ENCODE data around the gene SPACDR. TPM values are rescaled to one million over a fixed set of nuclear protein-coding genes. Genes with fewer than 3 reads are reported as not detected.
"Not testable (repeated sequence)": the region's sequence is repeated elsewhere in the genome, so short reads cannot be mapped to it uniquely, and the experiment has no call there.

The SPACDR gene
- total RNA-seq, 4 donors from 2014 or later, result 1.5 to 2.1 (median 1.8) TPM; not detected in 1

DNA sequence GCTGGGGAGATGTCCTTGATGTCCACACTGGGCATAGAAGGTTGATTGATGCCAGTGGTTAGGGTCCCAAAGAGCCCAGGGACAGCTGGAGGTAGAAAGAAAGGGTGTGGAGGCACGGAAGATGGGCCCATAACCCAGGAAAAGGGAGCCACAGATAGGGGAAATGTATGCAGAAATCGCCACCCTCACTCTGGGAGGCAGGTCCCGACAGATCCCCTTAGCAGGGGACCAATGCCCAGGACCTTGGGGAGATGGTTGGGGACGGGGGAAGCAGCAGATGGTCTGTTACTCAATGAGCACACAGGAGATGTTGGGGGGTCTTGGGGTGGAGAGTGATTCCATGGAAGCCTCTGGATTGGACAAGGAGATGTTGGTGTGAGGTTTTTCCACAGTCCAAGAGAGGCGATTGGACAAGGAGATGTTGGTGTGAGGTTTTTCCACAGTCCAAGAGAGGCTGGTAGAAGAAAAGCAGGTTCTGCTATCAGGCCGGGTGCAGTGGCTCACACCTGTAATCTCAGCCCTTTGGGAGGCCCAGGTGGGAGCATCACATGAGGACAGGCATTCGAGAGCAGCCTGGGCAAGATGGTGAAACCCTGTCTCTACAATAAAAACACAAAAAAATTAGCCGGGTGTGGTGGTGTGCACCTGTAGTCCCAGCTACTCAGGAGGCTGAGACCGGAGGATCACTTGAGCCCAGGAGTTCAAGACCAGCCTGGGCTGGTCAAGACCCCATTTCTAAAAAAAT is 20.8 kb downstream of the SPACDR start:
- Histone ChIP-seq H3K9me3 (no peaks in the 10 kb centered on the region), H3K27ac (peak overlapping the region in 2 of 4 donors; percentile 12 to 85)
- DNase-seq (ENCODE audit: low spot score in 2 of 2), result no peak

DNA sequence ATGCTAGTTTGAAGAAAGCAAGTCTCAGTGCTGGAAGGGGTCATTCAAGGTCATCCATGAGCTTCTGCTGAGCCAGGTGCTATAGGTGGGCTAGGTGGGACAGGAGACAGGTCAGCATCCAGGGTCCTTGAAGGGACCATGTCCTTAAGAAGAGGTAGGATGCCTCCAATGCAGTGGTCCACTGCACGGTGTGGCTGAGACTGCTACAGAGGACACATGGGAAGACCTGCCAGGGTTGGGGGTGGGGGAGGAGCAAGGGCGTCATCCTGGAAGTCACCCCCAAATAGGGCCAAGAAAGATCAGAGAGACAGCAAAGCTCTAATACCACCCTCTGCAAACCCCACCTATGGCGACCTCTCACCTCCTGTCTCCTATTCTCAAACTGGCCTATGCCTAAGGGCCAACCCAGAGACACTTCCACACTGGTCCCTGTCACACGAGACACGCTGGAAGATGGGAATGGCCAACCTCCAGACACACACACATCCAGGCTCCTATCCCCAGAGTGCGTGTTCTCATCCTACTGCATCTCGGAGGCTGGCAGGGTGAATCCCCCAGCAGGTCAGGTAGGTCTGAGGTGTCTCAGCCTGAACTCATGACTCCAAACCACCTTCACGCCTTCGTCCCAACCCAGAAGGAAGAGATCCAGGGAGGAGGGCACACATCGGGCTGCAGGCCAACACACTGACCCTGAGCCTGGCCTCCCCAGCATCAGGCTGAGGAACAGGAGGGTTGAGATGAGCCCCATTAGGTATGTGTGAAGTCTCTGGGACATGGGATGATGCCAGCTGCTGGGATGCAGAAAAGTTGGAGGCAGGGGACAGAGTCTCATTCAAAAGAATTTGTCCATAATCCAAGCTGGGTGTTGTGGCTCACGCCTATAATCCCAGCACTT is 22.2 kb downstream of the SPACDR start:
- TF ChIP-seq POLR2A (IDR thresholded peaks at IDR 0.05) (no peak), EP300 (IDR thresholded peaks at IDR 0.05) (no peak)
- TF ChIP-seq, protein P1, sequence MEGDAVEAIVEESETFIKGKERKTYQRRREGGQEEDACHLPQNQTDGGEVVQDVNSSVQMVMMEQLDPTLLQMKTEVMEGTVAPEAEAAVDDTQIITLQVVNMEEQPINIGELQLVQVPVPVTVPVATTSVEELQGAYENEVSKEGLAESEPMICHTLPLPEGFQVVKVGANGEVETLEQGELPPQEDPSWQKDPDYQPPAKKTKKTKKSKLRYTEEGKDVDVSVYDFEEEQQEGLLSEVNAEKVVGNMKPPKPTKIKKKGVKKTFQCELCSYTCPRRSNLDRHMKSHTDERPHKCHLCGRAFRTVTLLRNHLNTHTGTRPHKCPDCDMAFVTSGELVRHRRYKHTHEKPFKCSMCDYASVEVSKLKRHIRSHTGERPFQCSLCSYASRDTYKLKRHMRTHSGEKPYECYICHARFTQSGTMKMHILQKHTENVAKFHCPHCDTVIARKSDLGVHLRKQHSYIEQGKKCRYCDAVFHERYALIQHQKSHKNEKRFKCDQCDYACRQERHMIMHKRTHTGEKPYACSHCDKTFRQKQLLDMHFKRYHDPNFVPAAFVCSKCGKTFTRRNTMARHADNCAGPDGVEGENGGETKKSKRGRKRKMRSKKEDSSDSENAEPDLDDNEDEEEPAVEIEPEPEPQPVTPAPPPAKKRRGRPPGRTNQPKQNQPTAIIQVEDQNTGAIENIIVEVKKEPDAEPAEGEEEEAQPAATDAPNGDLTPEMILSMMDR (IDR thresholded peaks at IDR 0.05), result no peak
- no peaks in the 10 kb centered on the region for H3K36me3 ChIP-seq
- 88 to 91% methylated on average over 11 of the region's 11 CpGs for WGBS, 2 donors
- H3K9me3 ChIP-seq, result no peaks in the 10 kb centered on the region
- no peaks in the 10 kb centered on the region for H3K27me3 ChIP-seq
- H3K27ac ChIP-seq, result no peak overlapping the region
- H3K4me3 ChIP-seq, result no peak overlapping the region
- H3K4me1 ChIP-seq, result peaks cover 0 to 23% (median 11%) of the 10 kb centered on the region in 4 donors
- DNase-seq (ENCODE audit: low spot score in 2 of 2), result no peak

More for the DNA sequence above, 20.8 kb downstream of the SPACDR start:
- TF ChIP-seq POLR2A (IDR thresholded peaks at IDR 0.05) (no peak), EP300 (IDR thresholded peaks at IDR 0.05) (no peak)
- TF ChIP-seq, protein P1 (IDR thresholded peaks at IDR 0.05), result no peak
- Histone ChIP-seq H3K27me3 (no peaks in the 10 kb centered on the region), H3K4me3 (no peak overlapping the region), H3K36me3 (no peaks in the 10 kb centered on the region), H3K4me1 (peaks cover 0 to 23% (median 11%) of the 10 kb centered on the region in 4 donors)
- WGBS, 2 donors, result 85 to 93% methylated on average over 9 of the region's 9 CpGs

DNA sequence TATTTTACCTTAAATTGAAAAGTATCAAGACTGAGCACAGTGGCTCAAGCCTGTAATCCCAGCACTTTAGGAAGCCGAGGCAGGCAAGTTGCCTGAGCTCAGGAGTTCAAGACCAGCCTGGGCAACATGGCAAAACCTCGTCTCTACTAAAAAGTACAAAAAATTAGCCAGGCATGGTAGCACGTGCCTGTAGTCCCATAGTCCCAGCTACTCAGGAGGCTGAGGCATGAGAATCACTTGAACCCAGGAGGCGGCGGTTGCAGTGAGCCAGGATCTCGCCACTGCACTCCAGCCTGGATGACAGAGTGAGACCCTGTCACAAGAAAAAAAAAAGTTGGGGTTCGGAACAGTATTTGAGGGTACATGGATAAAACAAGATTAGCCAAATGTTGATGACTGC is 24.8 kb downstream of the SPACDR start:
- H3K27me3 ChIP-seq; DNase-seq (ENCODE audit: low spot score in 2 of 2); H3K9me3 ChIP-seq; H3K36me3 ChIP-seq; H3K27ac ChIP-seq; H3K4me3 ChIP-seq: not testable (repeated sequence)
- WGBS, 2 donors, result 89 to 90% methylated on average over 7 of the region's 7 CpGs
- peaks cover 0 to 24% (median 14%) of the 10 kb centered on the region in 4 donors for H3K4me1 ChIP-seq

DNA sequence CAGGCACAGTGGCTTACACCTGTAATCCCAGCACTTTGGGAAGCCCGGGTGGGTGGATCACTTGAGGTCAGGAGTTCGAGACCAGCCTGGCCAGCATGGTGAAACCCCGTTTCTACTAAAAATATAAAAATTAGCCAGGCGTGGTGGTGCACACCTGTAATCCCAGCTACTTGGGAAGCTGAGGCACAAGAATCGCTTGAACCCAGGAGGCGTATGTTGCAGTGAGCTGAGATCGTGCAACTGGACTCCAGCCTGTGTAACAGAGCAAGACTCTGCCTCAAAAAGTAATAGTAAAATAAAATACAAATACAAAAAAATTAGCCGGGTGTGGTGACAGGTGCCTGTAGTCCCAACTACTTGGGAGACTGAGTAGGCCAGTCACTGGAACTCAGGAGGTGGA is 25.3 kb downstream of the SPACDR start:
- Histone ChIP-seq H3K36me3 (peaks cover 0 to 12% (median 7%) of the 10 kb centered on the region in 3 donors), H3K4me1 (peaks cover 0 to 22% (median 11%) of the 10 kb centered on the region in 4 donors)
- H3K27ac ChIP-seq; H3K27me3 ChIP-seq; H3K9me3 ChIP-seq; DNase-seq (ENCODE audit: low spot score in 2 of 2); H3K4me3 ChIP-seq: not testable (repeated sequence)
- WGBS, 2 donors, result 92% methylated on average over 8 of the region's 8 CpGs

DNA sequence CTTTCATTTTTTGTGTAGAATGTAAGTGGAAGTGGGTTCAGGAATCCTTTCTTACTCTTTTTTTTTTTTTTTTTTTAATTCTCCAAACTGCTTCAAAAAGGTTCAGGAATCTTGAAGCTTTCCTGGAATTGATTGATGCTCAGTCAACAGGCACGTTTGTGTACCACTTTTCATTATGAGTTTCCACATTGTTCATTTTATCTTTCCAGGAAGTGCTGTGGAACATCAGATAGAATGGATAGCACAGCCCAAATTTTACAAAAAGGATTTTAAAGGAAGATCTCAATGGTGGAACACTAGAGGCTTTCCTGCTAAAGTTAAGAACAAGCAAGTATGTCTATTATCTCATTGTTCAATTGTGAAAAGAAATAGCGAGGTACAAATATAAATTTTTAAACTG is 25.9 kb downstream of the SPACDR start:
- no peak overlapping the region for H3K4me3 ChIP-seq
- peaks cover 0 to 17% (median 7%) of the 10 kb centered on the region in 3 donors for H3K36me3 ChIP-seq
- peak overlapping the region in 1 of 4 donors; percentile 22 for H3K27ac ChIP-seq
- DNase-seq (ENCODE audit: low spot score in 2 of 2), result no peak
- TF ChIP-seq, protein P1 (IDR thresholded peaks at IDR 0.05), result no peak
- TF ChIP-seq POLR2A (IDR thresholded peaks at IDR 0.05) (no peak), EP300 (IDR thresholded peaks at IDR 0.05) (no peak)
- H3K9me3 ChIP-seq, result no peaks in the 10 kb centered on the region
- no peaks in the 10 kb centered on the region for H3K27me3 ChIP-seq
- WGBS, 2 donors, result 49 to 55% methylated on average over 2 of the region's 2 CpGs
- H3K4me1 ChIP-seq, result peaks cover 0 to 22% (median 11%) of the 10 kb centered on the region in 4 donors

Data from tibial nerve (tissue), 4 donors.